GM12864 (cell line): ENCODE results near the gene TRIP10.

Experiments used
- DNase-seq: peaks from one replicate; pipeline ENCODE4 v3.0.0-alpha.2; 2011; ENCODE audit warnings: low read depth
- H3K4me3 ChIP-seq: 2 replicates; pipeline ENCODE4 v1.5.1; 2011; ENCODE audit warnings: mild to moderate bottlenecking, low read depth, low read length, control low read depth
- TF ChIP-seq, protein P1 (sequence below): IDR thresholded peaks from 2 replicates; pipeline ENCODE4 v1.5.1; 2011; ENCODE audit warnings: low read depth, mild to moderate bottlenecking, moderate library complexity, low read length, control low read depth, inconsistent platforms; ENCODE audit errors: missing control alignments

The TRIP10 gene

GRCh38 chr19:6778386-6778785 is 38.9 kb downstream of the TRIP10 start:
- H3K4me3 ChIP-seq, result no peak overlapping the region; the same call in 1 of the 2 replicates
- no peak for DNase-seq
- TF ChIP-seq, protein P1, sequence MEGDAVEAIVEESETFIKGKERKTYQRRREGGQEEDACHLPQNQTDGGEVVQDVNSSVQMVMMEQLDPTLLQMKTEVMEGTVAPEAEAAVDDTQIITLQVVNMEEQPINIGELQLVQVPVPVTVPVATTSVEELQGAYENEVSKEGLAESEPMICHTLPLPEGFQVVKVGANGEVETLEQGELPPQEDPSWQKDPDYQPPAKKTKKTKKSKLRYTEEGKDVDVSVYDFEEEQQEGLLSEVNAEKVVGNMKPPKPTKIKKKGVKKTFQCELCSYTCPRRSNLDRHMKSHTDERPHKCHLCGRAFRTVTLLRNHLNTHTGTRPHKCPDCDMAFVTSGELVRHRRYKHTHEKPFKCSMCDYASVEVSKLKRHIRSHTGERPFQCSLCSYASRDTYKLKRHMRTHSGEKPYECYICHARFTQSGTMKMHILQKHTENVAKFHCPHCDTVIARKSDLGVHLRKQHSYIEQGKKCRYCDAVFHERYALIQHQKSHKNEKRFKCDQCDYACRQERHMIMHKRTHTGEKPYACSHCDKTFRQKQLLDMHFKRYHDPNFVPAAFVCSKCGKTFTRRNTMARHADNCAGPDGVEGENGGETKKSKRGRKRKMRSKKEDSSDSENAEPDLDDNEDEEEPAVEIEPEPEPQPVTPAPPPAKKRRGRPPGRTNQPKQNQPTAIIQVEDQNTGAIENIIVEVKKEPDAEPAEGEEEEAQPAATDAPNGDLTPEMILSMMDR, result no peak

- no peak overlapping the region for H3K4me3 ChIP-seq
- no peak for DNase-seq
- TF ChIP-seq, protein P1, result no peak
These were observed 39.7 kb downstream of the TRIP10 start for GRCh38 chr19:6779206-6779605.

GRCh38 chr19:6787393-6787792 is 47.9 kb downstream of the TRIP10 start:
- H3K4me3 ChIP-seq, result no peak overlapping the region
- TF ChIP-seq, protein P1, result no peak
- no peak for DNase-seq

DNA sequence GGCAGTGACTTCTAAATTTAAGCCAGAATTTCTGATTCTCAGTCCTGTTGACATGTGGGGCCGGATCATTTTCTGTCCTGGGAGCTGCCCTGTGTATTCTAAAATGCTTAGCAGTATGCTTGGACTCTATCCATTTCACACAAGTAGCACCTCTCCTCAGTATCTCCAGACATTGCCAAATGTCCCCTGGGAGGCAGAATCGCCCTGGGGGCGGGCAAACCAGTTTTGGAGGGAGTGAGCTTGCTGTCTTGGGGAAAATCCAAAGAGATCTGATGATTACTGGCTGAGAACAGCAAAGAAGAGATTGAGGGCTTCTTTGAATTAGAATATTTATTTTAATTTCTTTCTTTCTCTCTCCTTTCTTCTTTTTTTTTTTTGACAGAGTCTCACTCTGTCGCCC is 49.4 kb downstream of the TRIP10 start:
- TF ChIP-seq, protein P1, result no peak
- H3K4me3 ChIP-seq, result no peak overlapping the region
- no peak for DNase-seq

DNA sequence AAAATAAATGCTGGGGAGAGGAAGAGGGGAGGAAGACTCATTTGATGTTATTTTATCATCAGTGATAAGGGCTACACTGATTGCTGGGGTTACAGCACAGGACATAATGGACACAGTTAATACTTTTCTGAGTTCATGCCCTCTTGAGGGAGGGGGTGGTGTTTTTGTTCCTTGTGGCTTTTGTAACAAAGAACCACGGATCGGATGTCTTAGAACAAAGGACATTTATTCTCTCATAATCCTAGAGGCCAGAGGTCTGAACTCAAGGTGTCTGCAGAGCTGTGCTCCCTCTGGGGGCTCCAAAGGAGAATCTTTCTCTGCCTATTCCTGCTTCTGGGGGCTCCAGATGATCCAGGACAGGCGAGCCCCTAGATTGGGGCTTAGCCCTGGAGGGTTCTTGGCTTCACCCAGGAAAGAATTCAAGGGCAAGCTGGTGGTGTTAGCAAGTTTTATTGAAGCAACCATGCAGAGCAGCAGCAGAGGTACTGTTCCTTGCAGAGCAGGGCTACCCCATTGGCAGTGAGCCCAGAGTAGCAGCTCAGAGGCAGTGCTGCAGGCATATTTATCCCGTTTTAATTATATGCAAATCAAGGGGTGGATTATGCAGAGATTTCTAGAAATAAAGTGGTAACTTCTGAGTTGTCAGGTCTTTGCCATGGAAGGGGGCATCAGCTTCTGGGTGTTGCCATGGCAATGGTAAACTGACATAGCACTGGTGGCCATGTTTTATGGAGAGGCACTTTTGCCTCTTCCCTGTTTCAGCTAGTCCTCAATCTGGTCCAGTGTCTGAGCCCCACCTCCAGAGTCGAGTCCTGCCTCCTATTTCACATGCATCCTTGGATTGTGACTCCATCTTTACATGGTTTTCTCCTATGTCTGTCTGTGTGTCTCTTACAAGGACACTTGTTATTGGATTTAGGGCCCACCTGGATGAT is 51.0 kb downstream of the TRIP10 start:
- TF ChIP-seq, protein P1, result no peak
- no peak for DNase-seq
- H3K4me3 ChIP-seq, result no peak overlapping the region

- no peak for DNase-seq
- TF ChIP-seq, protein P1, result no peak
- H3K4me3 ChIP-seq, result no peak overlapping the region
These were observed 51.8 kb downstream of the TRIP10 start for GRCh38 chr19:6791237-6791636.

DNA sequence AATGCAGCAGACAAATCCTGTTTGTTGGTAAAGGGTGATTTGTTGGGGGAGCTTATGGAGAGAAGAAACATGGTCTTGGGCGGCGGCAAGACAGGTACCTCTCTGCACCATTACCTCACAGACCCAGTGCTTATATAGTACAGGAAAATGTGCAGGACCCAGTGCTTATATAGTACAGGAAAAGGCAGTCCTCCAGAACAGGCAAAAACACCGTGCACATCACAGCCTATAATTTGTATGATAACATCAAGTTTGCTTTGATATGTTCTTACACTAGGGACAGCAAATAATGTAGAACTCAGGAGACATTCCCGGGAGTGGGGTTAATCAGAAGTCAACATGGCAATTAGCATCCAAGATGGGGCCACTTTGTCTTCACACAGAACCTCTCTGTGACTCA is 53.9 kb downstream of the TRIP10 start:
- TF ChIP-seq, protein P1, result no peak
- H3K4me3 ChIP-seq, result no peak overlapping the region
- DNase-seq, result no peak
